Ishikawa (cell line): Measurements from ENCODE around the gene ARHGAP40.

Experiments used
- CEBPB ChIP-seq: IDR thresholded peaks from 2 replicates; pipeline ENCODE4 v1.6.1; 2012
- MAX ChIP-seq: IDR thresholded peaks from 2 replicates; pipeline ENCODE4 v1.6.1; 2012

GRCh38 chr20:38635721-38636288 lies 34.2 kb downstream of the ARHGAP40 start:
- TF ChIP-seq MAX (no peak), CEBPB (no peak)
